ENCODE results near the gene ATP5ME. TPM values are rescaled to one million over a fixed set of nuclear protein-coding genes. Genes with fewer than 3 reads are reported as not detected.

The ATP5ME gene
- total and polyA plus RNA-seq, 3 donors from 2014 or later: 123 to 299 (median 139) TPM

- Histone ChIP-seq H3K27ac (peak within 1 kb of the TSS; percentile 60 to 89), H3K4me1 (peaks cover 20% of the 10 kb centered on the region), H3K4me3 (peak within 1 kb of the TSS; percentile 79 to 95), H3K36me3 (ENCODE audit: low read depth, missing control alignments) (no peaks in the 10 kb centered on the region), H3K27me3 (no peaks in the 10 kb centered on the region), H3K9me3 (no peaks in the 10 kb centered on the region)
- WGBS, 2 donors: 3% methylated on average over 13 to 81 of the region's 82 CpGs
- peak; percentile 96 for DNase-seq
- intact Hi-C loops (cut with DNase I; ENCODE audit: low total_unique reads): no loop called here
- TF ChIP-seq, protein P1, sequence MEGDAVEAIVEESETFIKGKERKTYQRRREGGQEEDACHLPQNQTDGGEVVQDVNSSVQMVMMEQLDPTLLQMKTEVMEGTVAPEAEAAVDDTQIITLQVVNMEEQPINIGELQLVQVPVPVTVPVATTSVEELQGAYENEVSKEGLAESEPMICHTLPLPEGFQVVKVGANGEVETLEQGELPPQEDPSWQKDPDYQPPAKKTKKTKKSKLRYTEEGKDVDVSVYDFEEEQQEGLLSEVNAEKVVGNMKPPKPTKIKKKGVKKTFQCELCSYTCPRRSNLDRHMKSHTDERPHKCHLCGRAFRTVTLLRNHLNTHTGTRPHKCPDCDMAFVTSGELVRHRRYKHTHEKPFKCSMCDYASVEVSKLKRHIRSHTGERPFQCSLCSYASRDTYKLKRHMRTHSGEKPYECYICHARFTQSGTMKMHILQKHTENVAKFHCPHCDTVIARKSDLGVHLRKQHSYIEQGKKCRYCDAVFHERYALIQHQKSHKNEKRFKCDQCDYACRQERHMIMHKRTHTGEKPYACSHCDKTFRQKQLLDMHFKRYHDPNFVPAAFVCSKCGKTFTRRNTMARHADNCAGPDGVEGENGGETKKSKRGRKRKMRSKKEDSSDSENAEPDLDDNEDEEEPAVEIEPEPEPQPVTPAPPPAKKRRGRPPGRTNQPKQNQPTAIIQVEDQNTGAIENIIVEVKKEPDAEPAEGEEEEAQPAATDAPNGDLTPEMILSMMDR (IDR thresholded peaks at IDR 0.05): no peak
- TF ChIP-seq POLR2A (IDR thresholded peaks at IDR 0.05): no peak
These were observed 31.4 kb upstream of the ATP5ME start, which contains the start of gene PCGF3 for GRCh38 chr4:705278-706082. TSS of gene PCGF3 (plus strand) at chr4:705832. CDS start at chr4:733681, 27,849 bp downstream.

DNA sequence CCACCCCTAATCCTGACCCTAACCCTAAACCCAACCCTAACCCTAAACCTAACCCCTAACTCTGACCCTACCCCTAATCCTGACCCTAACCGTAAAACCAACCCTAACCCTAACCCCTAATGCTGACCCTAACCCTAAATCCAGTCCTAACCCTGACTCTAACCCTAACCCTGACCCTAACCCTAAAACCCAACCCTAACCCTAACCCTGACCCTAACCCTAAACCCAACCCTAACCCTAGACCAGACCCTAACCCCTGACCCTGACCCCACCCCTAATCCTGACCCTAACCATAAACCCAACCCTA is 30.8 kb upstream of the ATP5ME start:
- no peaks in the 10 kb centered on the region for H3K27me3 ChIP-seq
- H3K4me1 ChIP-seq: peaks cover 20% of the 10 kb centered on the region
- intact Hi-C loops (cut with DNase I; ENCODE audit: low total_unique reads): no loop called here
- no peaks in the 10 kb centered on the region for H3K36me3 ChIP-seq (ENCODE audit: low read depth, missing control alignments)
- TF ChIP-seq, protein P1 (IDR thresholded peaks at IDR 0.05): no peak
- no peak for TF ChIP-seq POLR2A (IDR thresholded peaks at IDR 0.05)
- H3K27ac ChIP-seq: no peak overlapping the region
- peak overlapping the region; percentile 79 to 95 for H3K4me3 ChIP-seq
- H3K9me3 ChIP-seq: no peaks in the 10 kb centered on the region
- DNase-seq: no peak
- WGBS, 2 donors: 83 to 100% methylated on average over 1 of the region's 1 CpG

- Histone ChIP-seq H3K27ac (no peak overlapping the region), H3K27me3 (no peaks in the 10 kb centered on the region), H3K9me3 (no peaks in the 10 kb centered on the region), H3K4me1 (peaks cover 20% of the 10 kb centered on the region), H3K36me3 (ENCODE audit: low read depth, missing control alignments) (no peaks in the 10 kb centered on the region), H3K4me3 (no peak overlapping the region)
- no peak for TF ChIP-seq POLR2A (IDR thresholded peaks at IDR 0.05)
- TF ChIP-seq, protein P1 (IDR thresholded peaks at IDR 0.05): no peak
- 90 to 92% methylated on average over 26 to 46 of the region's 46 CpGs for WGBS, 2 donors
- intact Hi-C loops (cut with DNase I; ENCODE audit: low total_unique reads): no loop called here
- no peak for DNase-seq
These were observed 30.3 kb upstream of the ATP5ME start for GRCh38 chr4:704198-704891.

DNA sequence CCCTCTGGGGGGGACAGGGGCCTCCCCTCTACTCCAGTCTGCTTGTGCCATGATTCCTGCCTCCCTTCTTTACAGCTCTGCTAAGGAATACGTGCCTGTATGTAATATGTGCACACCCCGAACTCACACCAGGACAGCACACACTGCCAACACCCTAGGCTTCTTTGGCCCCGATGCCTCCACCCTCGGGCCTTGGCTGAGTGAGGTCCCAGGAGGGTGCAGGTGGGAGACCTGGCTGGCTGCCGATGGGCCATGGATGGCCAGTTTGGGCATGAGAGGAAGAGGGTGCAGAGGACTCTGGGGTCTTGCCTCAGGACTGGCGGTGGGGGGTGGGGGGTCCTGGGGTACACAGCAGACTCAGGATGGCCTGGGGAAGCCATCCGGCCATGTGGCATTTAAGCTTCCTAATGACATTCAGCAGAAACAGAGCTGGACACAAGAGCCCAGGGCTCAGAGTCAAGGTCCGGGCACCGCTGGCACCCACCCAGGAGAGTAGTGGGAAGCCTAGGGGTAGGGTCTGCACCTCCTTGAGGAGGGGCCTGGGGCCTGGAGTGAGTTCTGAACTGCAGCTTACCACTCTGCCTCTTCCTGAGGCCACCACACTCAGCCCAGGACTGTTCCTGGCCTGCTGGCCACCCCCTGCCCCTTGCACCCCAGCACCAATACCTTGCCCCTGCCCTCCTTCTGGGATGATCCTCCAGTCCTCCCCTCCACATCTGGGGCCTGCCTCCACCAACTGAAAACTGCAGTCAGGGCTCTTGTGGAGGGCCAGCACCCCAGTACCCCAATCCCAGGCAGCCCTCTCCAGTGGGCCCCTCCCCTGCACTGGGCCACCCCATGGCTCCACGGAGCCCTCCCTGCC is 29.5 kb upstream of the ATP5ME start:
- TF ChIP-seq, protein P1 (IDR thresholded peaks at IDR 0.05): no peak
- TF ChIP-seq POLR2A (IDR thresholded peaks at IDR 0.05): no peak
- Histone ChIP-seq H3K27ac (no peak overlapping the region), H3K4me1 (peaks cover 20% of the 10 kb centered on the region), H3K36me3 (ENCODE audit: low read depth, missing control alignments) (no peaks in the 10 kb centered on the region), H3K4me3 (no peak overlapping the region), H3K27me3 (no peaks in the 10 kb centered on the region), H3K9me3 (no peaks in the 10 kb centered on the region)
- intact Hi-C loops (cut with DNase I; ENCODE audit: low total_unique reads): no loop called here
- DNase-seq: no peak
- WGBS, 2 donors: 78 to 87% methylated on average over 6 to 10 of the region's 10 CpGs
